GM18526 (cell line): ENCODE results near the gene EDN2.

ENCODE experiments used
- POLR2A ChIP-seq: IDR thresholded peaks from 3 replicates; pipeline ENCODE4 v1.6.1; 2011; ENCODE audit not compliant: insufficient read length; ENCODE audit errors: extremely low read depth

Gene EDN2

DNA sequence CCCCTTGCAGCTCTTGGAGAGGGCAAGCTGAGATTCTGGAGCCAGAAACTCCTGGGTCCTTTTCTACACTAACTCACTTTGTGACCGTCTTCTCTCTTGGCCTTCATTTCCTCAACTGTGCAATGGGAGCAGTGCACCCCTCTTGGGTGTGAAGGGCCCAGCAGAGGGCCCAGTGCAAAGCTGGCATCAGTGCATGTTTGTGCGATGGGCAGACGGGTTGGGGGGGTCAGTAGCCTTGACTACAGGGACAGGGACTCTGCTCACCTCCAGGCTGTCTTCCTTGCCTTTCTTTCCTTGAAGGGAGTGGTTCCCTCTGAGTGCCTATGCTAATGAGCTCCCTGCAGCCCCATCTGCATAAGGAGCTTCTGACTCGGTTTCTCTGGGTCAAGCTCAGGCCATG, 51.0 kb downstream of the EDN2 start:
- no peak for TF ChIP-seq POLR2A

GRCh38 chr1:41432481-41433280, 51.8 kb downstream of the EDN2 start:
- TF ChIP-seq POLR2A: no peak

GRCh38 chr1:41431490-41432350, 52.8 kb downstream of the EDN2 start:
- no peak for TF ChIP-seq POLR2A

DNA sequence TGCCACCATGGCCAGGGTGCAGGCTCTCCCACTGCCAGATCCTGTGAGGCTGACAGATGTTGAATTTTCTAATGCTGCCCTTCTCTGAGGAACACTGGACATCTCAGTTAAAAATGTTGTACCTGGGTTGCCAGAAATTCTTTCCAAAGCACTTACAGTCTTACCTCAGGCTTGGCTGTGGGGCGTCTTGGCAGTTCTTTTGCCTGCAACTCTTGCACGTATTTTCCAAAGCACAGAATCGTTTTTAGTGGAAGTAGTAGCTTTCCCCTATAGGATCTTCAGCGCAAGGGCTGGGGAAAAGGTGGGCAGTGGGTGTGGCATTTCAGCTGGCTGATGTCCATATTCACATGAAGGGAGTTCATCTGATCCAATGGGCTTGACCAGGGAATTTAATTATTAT, 53.9 kb downstream of the EDN2 start:
- no peak for TF ChIP-seq POLR2A

- no peak for TF ChIP-seq POLR2A
These were observed 54.4 kb downstream of the EDN2 start for GRCh38 chr1:41430069-41430468.

DNA sequence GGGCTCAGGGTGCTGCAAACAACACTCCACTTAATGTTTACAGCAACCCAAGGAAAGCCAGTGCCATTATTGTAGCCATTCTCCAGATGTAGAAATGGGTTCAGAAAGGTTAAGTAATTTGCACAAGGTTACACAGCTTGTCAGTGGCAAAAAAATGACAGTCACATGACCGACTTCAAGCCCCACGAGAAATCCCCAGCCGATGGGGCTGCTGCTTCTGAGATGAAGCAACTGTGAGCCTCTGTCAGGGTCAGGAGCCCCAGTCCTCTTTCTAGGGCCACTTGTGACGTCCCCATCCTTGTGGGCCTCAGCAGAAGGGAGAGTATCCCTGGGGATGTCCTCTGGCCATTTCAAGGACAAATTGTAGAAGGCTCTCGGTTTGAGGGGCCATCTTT, 54.8 kb downstream of the EDN2 start:
- TF ChIP-seq POLR2A: no peak
